ENCODE results near the gene CYB5B.

The CYB5B gene

DNA sequence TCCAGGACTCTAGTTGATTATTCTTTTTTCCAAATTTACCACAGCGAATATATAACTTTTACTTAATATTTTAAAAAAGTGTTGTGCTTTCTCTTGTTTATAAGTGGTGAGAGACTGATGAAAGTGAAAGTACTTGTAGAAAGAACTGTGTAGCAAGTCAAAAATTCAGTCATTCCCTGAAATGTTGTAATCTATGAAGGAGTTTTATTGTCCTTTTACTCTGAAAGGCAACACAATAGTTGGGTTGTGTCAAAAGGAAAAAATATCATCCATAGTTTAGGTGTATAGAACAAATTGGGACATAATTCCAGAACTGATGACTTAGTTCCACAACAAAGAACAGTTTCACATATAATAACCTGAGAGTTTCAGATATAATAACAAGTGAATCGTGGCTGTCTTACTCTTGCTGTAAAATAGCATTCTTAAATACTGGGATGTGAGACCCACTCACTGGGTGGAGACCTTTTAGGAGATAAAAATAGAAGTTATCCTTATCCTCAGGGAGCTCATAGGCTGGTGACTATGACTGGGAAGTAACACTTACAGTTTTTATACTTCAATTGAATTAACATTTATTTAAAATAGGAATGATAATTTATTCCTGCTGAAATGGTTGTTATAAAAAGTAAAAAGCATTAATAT, 20.6 kb downstream of the CYB5B start:
- no peak for DNase-seq (ENCODE audit: low read depth)

GRCh38 chr16:69448470-69449193, 24.2 kb downstream of the CYB5B start:
- DNase-seq (ENCODE audit: low read depth): no peak

DNA sequence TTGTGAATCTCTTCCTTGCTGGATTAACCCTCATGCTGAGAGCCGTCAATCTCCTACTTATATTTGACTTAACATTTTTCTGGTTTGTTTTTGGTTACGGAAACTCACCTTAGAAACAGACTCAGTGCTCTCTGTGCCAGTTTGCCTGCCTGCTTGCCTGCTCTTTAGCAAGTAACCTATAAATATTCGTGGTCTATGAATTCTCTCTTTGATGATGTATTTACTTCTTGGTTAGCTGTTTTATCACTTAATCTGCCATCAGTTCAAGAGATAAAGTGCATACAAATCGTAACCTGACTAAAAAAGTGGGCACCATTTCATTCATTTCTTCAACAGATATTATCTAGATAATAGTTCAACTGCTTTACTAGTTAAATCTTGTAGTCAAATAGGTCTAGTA, 26.7 kb downstream of the CYB5B start:
- DNase-seq (ENCODE audit: low read depth): no peak

- DNase-seq (ENCODE audit: low read depth): no peak
Measured at GRCh38 chr16:69453936-69454335, 29.5 kb downstream of the CYB5B start.

- no peak for DNase-seq (ENCODE audit: low read depth)
Measured at GRCh38 chr16:69463876-69464275, 39.5 kb downstream of the CYB5B start.

- no peak for DNase-seq (ENCODE audit: low read depth)
Measured at GRCh38 chr16:69465083-69465721, 40.8 kb downstream of the CYB5B start.

GRCh38 chr16:69465881-69466280, 41.5 kb downstream of the CYB5B start:
- no peak for DNase-seq (ENCODE audit: low read depth)

DNA sequence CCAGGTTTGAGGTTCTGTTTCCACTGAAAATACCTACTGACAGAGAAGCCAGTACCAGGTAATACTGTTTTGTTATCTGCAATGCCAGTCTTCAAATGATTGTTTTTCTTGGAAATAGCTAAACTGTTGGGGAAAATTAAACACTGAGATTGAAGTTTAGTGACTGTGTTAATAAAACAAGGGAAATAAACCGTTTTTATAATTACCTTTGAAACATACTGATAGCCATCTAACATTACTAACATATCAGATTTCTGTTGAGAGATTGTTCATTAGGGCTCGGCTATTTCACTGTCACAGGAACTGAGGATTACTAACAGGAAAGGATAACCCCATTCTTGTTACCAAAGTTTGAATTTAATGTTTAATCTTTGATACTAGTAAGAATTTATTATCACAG, 42.1 kb downstream of the CYB5B start:
- DNase-seq (ENCODE audit: low read depth): no peak

GRCh38 chr16:69467080-69467479, 42.7 kb downstream of the CYB5B start:
- DNase-seq (ENCODE audit: low read depth): no peak

GRCh38 chr16:69467531-69468204, 43.2 kb downstream of the CYB5B start:
- no peak for DNase-seq (ENCODE audit: low read depth)

DNA sequence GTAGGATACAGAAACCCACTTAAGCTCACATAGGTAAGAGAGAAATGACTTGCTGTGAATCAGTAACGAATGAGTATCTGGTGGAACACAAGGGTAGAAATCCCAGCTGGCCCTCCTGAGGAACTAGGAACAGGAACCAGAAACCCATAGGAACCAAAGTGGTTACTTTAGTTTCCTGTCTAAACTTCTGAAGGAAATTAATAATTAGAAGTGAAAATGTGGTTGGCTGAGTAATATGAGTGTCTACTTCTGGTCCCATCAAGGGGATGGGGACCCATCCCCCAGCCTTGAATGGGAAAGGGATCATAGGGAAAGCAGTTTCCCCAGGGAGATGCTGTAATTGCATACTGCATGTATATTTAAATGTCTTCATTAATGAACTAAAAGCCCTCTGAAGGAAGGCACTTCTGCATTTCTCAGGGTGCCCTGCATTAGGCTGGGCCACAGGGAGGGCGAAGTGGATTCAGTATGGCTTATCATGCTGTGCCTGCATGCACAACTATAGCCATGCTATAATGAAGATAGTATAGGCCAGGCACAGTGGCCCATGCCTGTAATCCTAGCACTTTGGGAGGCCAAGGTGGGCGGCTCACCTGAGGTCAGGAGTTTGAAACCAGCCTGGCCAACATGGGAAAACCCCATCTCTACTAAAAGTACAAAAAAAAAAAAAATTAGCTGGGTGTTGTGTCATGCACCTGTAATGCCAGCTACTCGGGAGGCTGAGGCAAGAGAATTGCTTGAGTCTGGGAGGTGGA, 45.6 kb downstream of the CYB5B start:
- peak; percentile 21 for DNase-seq (ENCODE audit: low read depth)

GRCh38 chr16:69471121-69471520, 46.7 kb downstream of the CYB5B start:
- DNase-seq (ENCODE audit: low read depth): no peak

GRCh38 chr16:69474408-69474807, 50.0 kb downstream of the CYB5B start:
- no peak for DNase-seq (ENCODE audit: low read depth)

- DNase-seq (ENCODE audit: low read depth): no peak
Measured at GRCh38 chr16:69476920-69477443, 52.6 kb downstream of the CYB5B start.

GRCh38 chr16:69477546-69477945, 53.1 kb downstream of the CYB5B start:
- DNase-seq (ENCODE audit: low read depth): no peak

DNA sequence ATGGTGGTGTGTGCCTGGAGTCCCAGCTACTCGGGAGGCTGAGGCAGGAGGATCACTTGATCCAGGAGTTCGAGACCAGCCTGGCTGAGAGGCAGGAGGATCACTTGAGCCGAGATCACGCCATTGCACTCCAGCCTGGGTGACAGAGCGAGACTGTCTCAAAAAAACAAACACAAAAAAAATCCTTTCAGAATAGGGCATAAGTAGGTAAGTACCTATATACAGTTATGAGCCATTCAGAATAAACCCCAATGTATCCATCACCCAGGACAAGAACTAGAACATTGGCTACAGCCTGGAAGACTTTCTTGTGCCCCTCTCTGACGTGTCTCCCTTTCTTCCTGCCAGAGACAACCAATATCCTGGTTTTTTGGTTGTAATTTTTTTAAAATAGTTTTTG, 54.3 kb downstream of the CYB5B start:
- no peak for DNase-seq (ENCODE audit: low read depth)

- no peak for DNase-seq (ENCODE audit: low read depth)
Measured at GRCh38 chr16:69479775-69480174, 55.4 kb downstream of the CYB5B start.

DNA sequence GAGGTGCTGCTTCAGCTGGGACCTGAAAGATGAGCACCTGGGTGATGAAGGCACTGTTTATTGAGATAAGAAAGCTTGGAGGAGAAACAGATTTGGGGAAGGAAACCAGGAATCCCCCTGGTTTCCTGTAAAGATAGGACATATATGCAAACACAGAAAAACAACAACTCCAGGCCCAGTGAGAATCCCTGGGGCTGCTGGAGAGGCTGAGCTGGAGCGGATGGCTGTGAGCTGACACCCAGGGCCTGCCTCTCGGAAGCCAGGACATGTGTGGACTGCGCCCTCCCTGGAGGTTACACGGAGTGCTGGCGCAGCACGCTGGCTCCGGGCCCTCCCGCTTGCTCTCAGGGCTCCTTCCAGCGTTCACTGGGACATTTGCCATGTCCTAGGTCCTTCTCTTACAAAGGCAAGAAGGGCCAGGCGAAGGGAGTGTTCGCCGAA, 57.5 kb downstream of the CYB5B start:
- DNase-seq (ENCODE audit: low read depth): no peak

DNA sequence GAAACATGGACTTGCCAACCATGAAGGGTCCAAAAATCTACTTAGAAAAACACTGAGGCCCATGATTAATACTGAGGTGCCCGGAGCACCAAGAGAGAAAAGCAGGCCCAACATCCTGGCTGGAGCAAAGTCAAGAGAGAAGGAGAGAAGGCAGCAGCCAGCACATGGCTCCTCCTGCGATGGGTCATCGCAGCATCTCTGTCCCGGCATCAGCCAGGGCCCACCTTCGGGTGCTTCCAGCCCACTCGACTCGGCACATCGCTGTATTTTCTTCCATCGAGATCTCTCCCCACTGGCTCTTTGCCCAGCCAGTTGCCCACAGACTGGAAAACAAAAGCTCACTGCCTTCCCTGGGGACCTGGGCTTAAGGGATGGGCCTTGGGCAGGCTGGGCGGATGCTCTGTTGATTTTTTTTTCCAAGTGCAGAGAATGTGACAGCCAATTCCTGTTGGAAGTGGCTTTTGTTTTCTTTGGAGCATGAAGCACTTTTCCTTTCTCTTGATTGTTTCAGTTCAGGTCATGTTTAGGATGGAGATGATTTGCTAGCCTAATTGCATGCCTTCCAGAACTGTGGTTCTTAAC, 58.1 kb downstream of the CYB5B start:
- DNase-seq (ENCODE audit: low read depth): no peak

GRCh38 chr16:69483611-69484010, 59.2 kb downstream of the CYB5B start:
- DNase-seq (ENCODE audit: low read depth): no peak

DNA sequence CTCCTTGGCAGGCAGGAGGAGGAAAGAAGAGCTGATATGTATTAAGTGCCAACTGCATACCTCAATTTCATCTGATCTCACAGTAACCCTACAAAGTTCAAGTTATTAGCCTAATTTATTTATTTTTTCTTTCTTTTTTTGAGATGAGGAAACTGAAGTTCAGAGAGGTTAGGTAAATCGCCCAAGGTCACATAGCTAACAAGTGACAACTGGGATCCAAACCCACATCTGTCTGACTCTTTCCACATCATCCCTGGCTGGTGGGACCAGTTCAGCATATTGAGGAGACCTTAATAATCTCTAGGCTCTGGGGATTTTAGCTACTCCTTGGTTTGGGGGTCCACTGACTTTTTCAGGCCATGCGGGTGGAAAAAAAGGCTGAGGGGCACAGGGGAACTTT, 60.9 kb downstream of the CYB5B start:
- no peak for DNase-seq (ENCODE audit: low read depth)

Data from activated T-cell treated with anti-CD3 and anti-CD28 coated beads for 24 hours (primary cell).